ENCODE measurements around the gene SBK2.

DNA sequence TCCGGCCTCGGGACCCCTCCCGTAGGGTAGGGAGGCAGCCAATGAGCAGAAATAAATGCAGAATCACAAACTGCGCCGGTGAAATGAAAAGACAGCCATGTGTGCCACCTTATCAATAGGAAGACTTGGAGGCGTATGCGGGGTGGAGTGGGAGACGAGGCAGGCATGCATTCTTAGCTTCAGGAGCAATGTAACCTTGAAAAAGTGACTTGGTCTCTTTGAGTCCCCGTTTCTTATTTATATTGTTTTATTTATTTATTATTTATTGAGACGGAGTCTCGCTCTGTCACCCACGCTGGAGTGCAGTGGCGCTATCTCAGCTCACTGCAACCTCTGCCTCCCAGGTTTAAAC lies 32.7 kb downstream of the SBK2 start:
- TF ChIP-seq, protein P1, sequence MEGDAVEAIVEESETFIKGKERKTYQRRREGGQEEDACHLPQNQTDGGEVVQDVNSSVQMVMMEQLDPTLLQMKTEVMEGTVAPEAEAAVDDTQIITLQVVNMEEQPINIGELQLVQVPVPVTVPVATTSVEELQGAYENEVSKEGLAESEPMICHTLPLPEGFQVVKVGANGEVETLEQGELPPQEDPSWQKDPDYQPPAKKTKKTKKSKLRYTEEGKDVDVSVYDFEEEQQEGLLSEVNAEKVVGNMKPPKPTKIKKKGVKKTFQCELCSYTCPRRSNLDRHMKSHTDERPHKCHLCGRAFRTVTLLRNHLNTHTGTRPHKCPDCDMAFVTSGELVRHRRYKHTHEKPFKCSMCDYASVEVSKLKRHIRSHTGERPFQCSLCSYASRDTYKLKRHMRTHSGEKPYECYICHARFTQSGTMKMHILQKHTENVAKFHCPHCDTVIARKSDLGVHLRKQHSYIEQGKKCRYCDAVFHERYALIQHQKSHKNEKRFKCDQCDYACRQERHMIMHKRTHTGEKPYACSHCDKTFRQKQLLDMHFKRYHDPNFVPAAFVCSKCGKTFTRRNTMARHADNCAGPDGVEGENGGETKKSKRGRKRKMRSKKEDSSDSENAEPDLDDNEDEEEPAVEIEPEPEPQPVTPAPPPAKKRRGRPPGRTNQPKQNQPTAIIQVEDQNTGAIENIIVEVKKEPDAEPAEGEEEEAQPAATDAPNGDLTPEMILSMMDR (IDR thresholded peaks at IDR 0.05), result no peak
- no peak for TF ChIP-seq POLR2A (IDR thresholded peaks at IDR 0.05)
